Immature natural killer cell (primary cell): ENCODE data around the gene TMEM242. TPM values are rescaled to one million over a fixed set of nuclear protein-coding genes. Genes with fewer than 3 reads are reported as not detected.
"Not testable (repeated sequence)": the region's sequence is repeated elsewhere in the genome, so short reads cannot be mapped to it uniquely, and the experiment has no call there.

Experiments used
- DNase-seq, 3 donors: peaks; one replicate each; pipeline ENCODE4 v3.0.0; 2022; ENCODE audit warnings: mixed read lengths in 1 of 3
- H3K27ac Mint-ChIP-seq, 6 donors: one replicate each; pipeline ENCODE4 v1.8.0; 2020; ENCODE audit warnings: mixed read lengths in 6 of 6, mild to moderate bottlenecking in 5 of 6, inconsistent platforms in 4 of 6, moderate library complexity in 3 of 6
- H3K27me3 Mint-ChIP-seq, 3 donors: one replicate each; pipeline ENCODE4 v1.8.0; 2020 to 2021; ENCODE audit warnings: low read depth in 3 of 3, mild to moderate bottlenecking in 3 of 3, mixed read lengths in 3 of 3, moderate library complexity in 3 of 3, inconsistent platforms in 1 of 3
- H3K36me3 Mint-ChIP-seq, 3 donors: one replicate each; pipeline ENCODE4 v1.8.0; 2020; ENCODE audit warnings: mixed read lengths in 3 of 3, inconsistent platforms in 2 of 3, mild to moderate bottlenecking in 2 of 3
- H3K4me1 Mint-ChIP-seq, 2 donors: one replicate each; pipeline ENCODE4 v1.8.0; 2020; ENCODE audit warnings: inconsistent platforms in 2 of 2, mild to moderate bottlenecking in 2 of 2, mixed read lengths in 2 of 2, moderate library complexity in 1 of 2
- H3K4me3 Mint-ChIP-seq, 5 donors: one replicate each; pipeline ENCODE4 v1.8.0; 2020; ENCODE audit warnings: mild to moderate bottlenecking in 5 of 5, mixed read lengths in 5 of 5, inconsistent platforms in 3 of 5, moderate library complexity in 3 of 5
- H3K9me3 Mint-ChIP-seq, 6 donors: one replicate each; pipeline ENCODE4 v1.8.0; 2020; ENCODE audit warnings: mild to moderate bottlenecking in 6 of 6, mixed read lengths in 6 of 6, inconsistent platforms in 4 of 6, moderate library complexity in 3 of 6
- polyA plus RNA-seq, 3 donors: library from polyadenylated mRNA; unstranded; fragments of 300-500 nt; fragmentation: Illumina TruSeq; gene quantifications; one replicate each; pipeline ENCODE4 v1.2.3, GENCODE V29; 2021

Gene TMEM242
- 10 to 100 TPM; 13.7 to 17.4 (median 15.9) TPM for polyA plus RNA-seq

DNA sequence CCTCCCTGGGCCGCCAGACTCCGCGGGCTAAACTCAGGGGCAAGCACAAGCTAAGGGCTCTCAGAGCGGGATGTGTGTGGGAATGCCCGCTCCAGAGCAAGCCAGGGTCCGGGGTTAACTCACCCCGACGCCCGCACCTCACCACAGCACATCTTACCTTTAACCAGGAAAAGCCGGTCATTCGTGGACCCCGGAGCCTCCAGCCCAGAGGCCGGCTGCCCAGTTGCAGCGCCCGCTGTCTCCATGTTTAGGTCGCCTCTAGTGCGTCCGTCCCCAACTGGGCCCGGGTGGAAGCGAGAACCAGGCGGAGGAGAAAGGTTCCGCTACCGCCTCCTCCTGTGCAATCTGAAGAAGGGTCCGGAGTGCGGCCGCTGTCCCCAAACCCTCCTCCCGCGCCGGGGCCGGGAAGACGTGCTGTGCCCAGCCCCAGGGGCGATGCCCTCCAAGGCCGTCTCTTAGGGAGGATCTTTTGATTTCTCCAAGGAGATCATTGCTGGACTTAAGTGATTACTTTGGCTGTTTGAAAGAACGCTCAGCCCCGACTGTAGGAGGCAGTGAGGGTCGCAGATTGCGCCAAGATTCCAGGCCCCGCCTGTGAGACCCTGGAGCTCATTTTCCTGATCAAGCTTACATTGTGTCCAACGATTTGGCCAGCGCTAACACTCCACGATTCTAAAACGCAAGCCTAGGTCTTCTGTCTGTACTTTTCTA, at the start of gene TMEM242:
Gene TMEM242, minus strand, starts transcription at position 265 of the 711 bp plus-strand sequence. Its CDS starts 20 bp downstream, at position 245.
- H3K27me3 Mint-ChIP-seq, result peaks cover 2 to 8% (median 3%) of the 10 kb centered on the region in 3 donors
- peak within 1 kb of the TSS; percentile 92 to 99 (median 97) for H3K4me3 Mint-ChIP-seq
- peaks cover 17 to 50% of the 10 kb centered on the region in 2 donors for H3K4me1 Mint-ChIP-seq
- H3K9me3 Mint-ChIP-seq, result no peaks in the 10 kb centered on the region
- DNase-seq, result peak; percentile 85 to 87 (median 86)
- peak within 1 kb of the TSS; percentile 89 to 95 (median 90) for H3K27ac Mint-ChIP-seq
- H3K36me3 Mint-ChIP-seq, result peaks cover 0 to 6% (median 3%) of the 10 kb centered on the region in 3 donors

- Mint-ChIP-seq H3K27me3 (peaks cover 3 to 10% (median 4%) of the 10 kb centered on the region in 3 donors), H3K36me3 (no peaks in the 10 kb centered on the region), H3K4me3 (no peak overlapping the region), H3K27ac (no peak overlapping the region), H3K4me1 (peaks cover 0 to 2% of the 10 kb centered on the region in 2 donors), H3K9me3 (no peaks in the 10 kb centered on the region)
- no peak for DNase-seq
Observed at GRCh38 chr6:157372501-157373280, 49.4 kb upstream of the TMEM242 start.

- H3K27ac Mint-ChIP-seq, result no peak overlapping the region
- DNase-seq, result no peak
- H3K27me3 Mint-ChIP-seq, result peaks cover 4 to 10% (median 7%) of the 10 kb centered on the region in 3 donors
- no peaks in the 10 kb centered on the region for H3K36me3 Mint-ChIP-seq
- no peaks in the 10 kb centered on the region for H3K9me3 Mint-ChIP-seq
- H3K4me3 Mint-ChIP-seq, result no peak overlapping the region
- H3K4me1 Mint-ChIP-seq, result peaks cover 0 to 2% of the 10 kb centered on the region in 2 donors
Observed at GRCh38 chr6:157370755-157371154, 47.4 kb upstream of the TMEM242 start.

- Mint-ChIP-seq H3K36me3 (no peaks in the 10 kb centered on the region), H3K27ac (no peak overlapping the region), H3K27me3 (peaks cover 4 to 10% (median 10%) of the 10 kb centered on the region in 3 donors), H3K4me1 (peaks cover 0 to 2% of the 10 kb centered on the region in 2 donors), H3K9me3 (no peaks in the 10 kb centered on the region), H3K4me3 (no peak overlapping the region)
- no peak for DNase-seq
Observed at GRCh38 chr6:157368359-157369049, 45.2 kb upstream of the TMEM242 start.

GRCh38 chr6:157366648-157367047, 43.3 kb upstream of the TMEM242 start:
- no peaks in the 10 kb centered on the region for H3K36me3 Mint-ChIP-seq
- no peak for DNase-seq
- H3K9me3 Mint-ChIP-seq, result no peaks in the 10 kb centered on the region
- H3K4me1 Mint-ChIP-seq, result peaks cover 0 to 2% of the 10 kb centered on the region in 2 donors
- H3K27me3 Mint-ChIP-seq, result peaks cover 4 to 10% (median 7%) of the 10 kb centered on the region in 3 donors
- no peak overlapping the region for H3K4me3 Mint-ChIP-seq
- H3K27ac Mint-ChIP-seq, result no peak overlapping the region

GRCh38 chr6:157364705-157365104, 41.4 kb upstream of the TMEM242 start:
- H3K27ac Mint-ChIP-seq, result no peak overlapping the region
- peaks cover under 1 to 10% (median 6%) of the 10 kb centered on the region in 3 donors for H3K27me3 Mint-ChIP-seq
- no peak overlapping the region for H3K4me3 Mint-ChIP-seq
- H3K36me3 Mint-ChIP-seq, result no peaks in the 10 kb centered on the region
- H3K9me3 Mint-ChIP-seq, result no peaks in the 10 kb centered on the region
- H3K4me1 Mint-ChIP-seq, result peaks cover 0 to 2% of the 10 kb centered on the region in 2 donors
- no peak for DNase-seq

DNA sequence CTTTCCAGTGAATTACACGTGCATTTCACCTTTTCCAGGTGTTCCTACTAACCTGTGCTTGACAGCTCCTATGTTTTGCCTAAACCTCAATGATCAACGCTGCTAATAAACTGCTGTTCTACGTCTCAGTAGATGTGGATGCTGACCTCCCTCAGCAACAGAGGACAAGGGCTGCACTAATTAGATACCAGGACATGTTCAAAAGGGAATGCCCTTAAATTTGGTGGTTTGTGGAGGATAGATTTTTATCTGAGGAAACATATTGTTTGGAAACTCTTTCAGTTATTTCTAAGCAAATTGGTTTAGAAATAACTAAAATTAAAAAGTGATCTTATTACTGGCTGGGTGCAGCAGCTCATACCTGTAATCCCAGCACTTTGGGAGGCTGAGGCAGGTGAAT, 38.6 kb upstream of the TMEM242 start:
- DNase-seq, result no peak
- no peaks in the 10 kb centered on the region for H3K4me1 Mint-ChIP-seq
- H3K27me3 Mint-ChIP-seq, result peaks cover 0 to 7% (median 0%) of the 10 kb centered on the region in 3 donors
- no peak overlapping the region for H3K27ac Mint-ChIP-seq
- H3K9me3 Mint-ChIP-seq, result no peaks in the 10 kb centered on the region
- no peak overlapping the region for H3K4me3 Mint-ChIP-seq
- no peaks in the 10 kb centered on the region for H3K36me3 Mint-ChIP-seq

DNA sequence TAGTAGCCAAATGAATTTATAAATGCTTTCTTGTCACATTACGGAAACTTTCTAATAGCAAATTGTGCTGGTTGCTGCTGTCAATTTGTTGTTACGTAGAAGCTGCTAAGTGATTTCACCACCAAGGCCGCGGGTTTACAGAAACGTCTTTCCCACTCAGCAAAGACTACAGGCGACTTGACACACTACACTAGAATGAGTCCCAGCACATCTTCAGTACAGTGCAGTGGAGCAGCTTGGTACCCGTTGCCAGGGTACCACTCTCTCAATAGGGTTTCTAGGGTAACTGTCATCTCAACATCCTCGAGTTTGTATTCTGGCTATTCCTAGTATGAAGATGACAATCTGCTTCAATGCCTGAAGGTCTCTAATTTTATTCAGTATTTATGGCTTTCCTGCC, 35.0 kb upstream of the TMEM242 start:
- Mint-ChIP-seq H3K4me3 (no peak overlapping the region), H3K27me3 (peaks cover 0 to 4% (median under 1%) of the 10 kb centered on the region in 3 donors), H3K4me1 (no peaks in the 10 kb centered on the region), H3K36me3 (no peaks in the 10 kb centered on the region), H3K9me3 (no peaks in the 10 kb centered on the region), H3K27ac (no peak overlapping the region)
- DNase-seq, result no peak

- Mint-ChIP-seq H3K4me1 (no peaks in the 10 kb centered on the region), H3K4me3 (no peak overlapping the region), H3K27ac (no peak overlapping the region), H3K27me3 (peaks cover 1 to 10% (median 3%) of the 10 kb centered on the region in 3 donors), H3K9me3 (no peaks in the 10 kb centered on the region), H3K36me3 (no peaks in the 10 kb centered on the region)
- no peak for DNase-seq
Observed at GRCh38 chr6:157346373-157346772, 23.1 kb upstream of the TMEM242 start.

DNA sequence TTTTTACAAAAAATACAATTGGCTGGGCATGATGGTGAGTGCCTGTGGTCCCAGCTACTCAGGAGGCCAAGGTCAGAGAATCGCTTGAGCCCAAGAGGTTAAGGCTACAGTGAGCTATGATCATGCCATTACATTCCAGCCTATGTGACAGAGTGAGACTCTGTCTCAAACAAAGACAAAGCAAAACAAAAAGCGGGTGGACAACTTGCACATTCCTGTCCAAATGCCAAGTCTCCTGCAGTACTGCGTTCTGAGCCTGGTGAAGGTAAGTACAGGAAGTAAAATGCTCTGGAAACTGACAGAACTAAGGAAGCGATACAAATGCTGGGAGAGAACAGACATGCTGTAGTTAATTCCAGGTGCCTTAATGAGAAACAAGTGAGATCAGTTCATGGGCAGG, 20.4 kb upstream of the TMEM242 start:
- no peak for DNase-seq
- H3K9me3 Mint-ChIP-seq, result no peaks in the 10 kb centered on the region
- H3K4me3 Mint-ChIP-seq, result no peak overlapping the region
- no peaks in the 10 kb centered on the region for H3K4me1 Mint-ChIP-seq
- H3K36me3 Mint-ChIP-seq, result no peaks in the 10 kb centered on the region
- peaks cover 1 to 8% (median 5%) of the 10 kb centered on the region in 3 donors for H3K27me3 Mint-ChIP-seq
- no peak overlapping the region for H3K27ac Mint-ChIP-seq

GRCh38 chr6:157339432-157339831, 16.1 kb upstream of the TMEM242 start:
- no peaks in the 10 kb centered on the region for H3K4me1 Mint-ChIP-seq
- no peaks in the 10 kb centered on the region for H3K9me3 Mint-ChIP-seq

GRCh38 chr6:157337751-157338150, 14.4 kb upstream of the TMEM242 start:
- DNase-seq, result no peak
- Mint-ChIP-seq H3K9me3 (no peaks in the 10 kb centered on the region), H3K27me3 (peaks cover 3 to 11% (median 10%) of the 10 kb centered on the region in 3 donors), H3K4me1 (no peaks in the 10 kb centered on the region), H3K27ac (no peak overlapping the region), H3K4me3 (no peak overlapping the region), H3K36me3 (no peaks in the 10 kb centered on the region)

More at GRCh38 chr6:157339432-157339831, 16.1 kb upstream of the TMEM242 start:
- peaks cover 4 to 10% (median 9%) of the 10 kb centered on the region in 3 donors for H3K27me3 Mint-ChIP-seq
- H3K4me3 Mint-ChIP-seq, result no peak overlapping the region
- DNase-seq, result no peak
- no peak overlapping the region for H3K27ac Mint-ChIP-seq
- H3K36me3 Mint-ChIP-seq, result no peaks in the 10 kb centered on the region

- not testable (repeated sequence) for DNase-seq, H3K4me3 Mint-ChIP-seq, H3K27ac Mint-ChIP-seq, H3K9me3 Mint-ChIP-seq, H3K36me3 Mint-ChIP-seq, H3K4me1 Mint-ChIP-seq
- H3K27me3 Mint-ChIP-seq, result peaks cover 6 to 15% (median 10%) of the 10 kb centered on the region in 3 donors
Observed at GRCh38 chr6:157337276-157337675, 14.0 kb upstream of the TMEM242 start.

DNA sequence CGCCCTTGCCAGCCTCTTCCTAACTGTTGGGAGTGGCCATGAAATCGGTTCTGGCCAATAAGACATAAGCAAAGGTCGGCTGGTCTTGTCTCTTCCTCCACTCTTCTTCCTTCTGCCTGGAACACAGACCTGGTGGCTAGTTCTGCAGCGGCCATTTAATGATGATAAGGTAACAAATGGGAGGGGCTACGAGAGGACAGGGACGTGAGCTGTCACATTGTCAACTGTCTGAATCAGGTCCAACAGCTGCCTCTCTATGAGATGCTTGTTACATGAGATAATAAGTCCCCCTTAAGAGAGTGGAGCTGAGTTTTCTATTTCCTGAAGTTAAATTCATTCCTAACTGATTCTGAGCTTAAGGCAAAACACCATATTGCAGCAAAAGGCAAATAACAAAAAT, 12.5 kb upstream of the TMEM242 start:
- Mint-ChIP-seq H3K27ac (no peak overlapping the region), H3K36me3 (no peaks in the 10 kb centered on the region), H3K4me3 (no peak overlapping the region), H3K4me1 (no peaks in the 10 kb centered on the region), H3K27me3 (peaks cover 5 to 15% (median 6%) of the 10 kb centered on the region in 3 donors), H3K9me3 (no peaks in the 10 kb centered on the region)
- no peak for DNase-seq
